Endothelial cell (in vitro differentiated cells): ENCODE data around the gene PKMYT1. TPM values are rescaled to one million over a fixed set of nuclear protein-coding genes. Genes with fewer than 3 reads are reported as not detected.

Source experiments
- DNase-seq: peaks from one replicate; pipeline ENCODE4 v3.0.0; 2021; ENCODE audit warnings: low spot score
- H3K27ac Mint-ChIP-seq: one replicate; pipeline ENCODE4 v1.8.0; 2021; ENCODE audit warnings: mixed read lengths, inconsistent platforms; ENCODE audit not compliant: unreplicated experiment
- H3K27me3 Mint-ChIP-seq: one replicate; pipeline ENCODE4 v1.8.0; 2021; ENCODE audit warnings: mild to moderate bottlenecking, moderate library complexity, mixed read lengths, inconsistent platforms; ENCODE audit not compliant: unreplicated experiment
- H3K36me3 Mint-ChIP-seq: one replicate; pipeline ENCODE4 v1.8.0; 2021; ENCODE audit warnings: mild to moderate bottlenecking, low read depth, mixed read lengths, inconsistent platforms; ENCODE audit not compliant: unreplicated experiment
- H3K4me1 Mint-ChIP-seq: one replicate; pipeline ENCODE4 v1.8.0; 2021; ENCODE audit warnings: mild to moderate bottlenecking, mixed read lengths, inconsistent platforms; ENCODE audit not compliant: unreplicated experiment
- H3K4me3 Mint-ChIP-seq: one replicate; pipeline ENCODE4 v1.8.0; 2021; ENCODE audit warnings: mild to moderate bottlenecking, mixed read lengths, inconsistent platforms; ENCODE audit not compliant: unreplicated experiment
- H3K9me3 Mint-ChIP-seq: one replicate; pipeline ENCODE4 v1.8.0; 2021; ENCODE audit warnings: mixed read lengths, inconsistent platforms; ENCODE audit not compliant: unreplicated experiment
- CTCF ChIP-seq: fragments of 200-600 bp; sonication (generic); IDR thresholded peaks from one replicate; pipeline ENCODE4 v1.5.0; 2021; ENCODE audit warnings: antibody characterized with exemption; ENCODE audit not compliant: unreplicated experiment
- total RNA-seq: library from RNA; stranded (reverse); fragmentation: NEBNext Ultra II Directional; extraction: Animal tissue kit (Norgen Biotek cat#: 25700); gene quantifications from one replicate; pipeline ENCODE4 v1.2.1, GENCODE V29; 2021; ENCODE audit not compliant: unreplicated experiment

Gene PKMYT1
- total RNA-seq, 1 donor from 2014 or later: 12.2 TPM

- peak; percentile 92 for DNase-seq
- Mint-ChIP-seq H3K9me3 (no peaks in the 10 kb centered on the region), H3K27me3 (peaks cover 23% of the 10 kb centered on the region), H3K36me3 (peaks cover 6% of the 10 kb centered on the region), H3K27ac (peak within 1 kb of the TSS; percentile 88), H3K4me3 (peak within 1 kb of the TSS; percentile 91), H3K4me1 (peaks cover 24% of the 10 kb centered on the region)
- TF ChIP-seq CTCF: no peak
Observed at GRCh38 chr16:3023669-3024478, 43.6 kb upstream of the PKMYT1 start, which contains the start of the genes HCFC1R1 and THOC6. Gene HCFC1R1, minus strand, starts transcription at chr16:3023942. Its CDS starts 1 bp downstream, at chr16:3023941. Gene THOC6, plus strand, starts transcription at chr16:3024035. Its CDS starts 292 bp downstream, at chr16:3024327.

GRCh38 chr16:3023415-3023668 is 43.1 kb upstream of the PKMYT1 start:
- Mint-ChIP-seq H3K36me3 (peaks cover 6% of the 10 kb centered on the region), H3K27ac (no peak overlapping the region)
- DNase-seq: no peak

DNA sequence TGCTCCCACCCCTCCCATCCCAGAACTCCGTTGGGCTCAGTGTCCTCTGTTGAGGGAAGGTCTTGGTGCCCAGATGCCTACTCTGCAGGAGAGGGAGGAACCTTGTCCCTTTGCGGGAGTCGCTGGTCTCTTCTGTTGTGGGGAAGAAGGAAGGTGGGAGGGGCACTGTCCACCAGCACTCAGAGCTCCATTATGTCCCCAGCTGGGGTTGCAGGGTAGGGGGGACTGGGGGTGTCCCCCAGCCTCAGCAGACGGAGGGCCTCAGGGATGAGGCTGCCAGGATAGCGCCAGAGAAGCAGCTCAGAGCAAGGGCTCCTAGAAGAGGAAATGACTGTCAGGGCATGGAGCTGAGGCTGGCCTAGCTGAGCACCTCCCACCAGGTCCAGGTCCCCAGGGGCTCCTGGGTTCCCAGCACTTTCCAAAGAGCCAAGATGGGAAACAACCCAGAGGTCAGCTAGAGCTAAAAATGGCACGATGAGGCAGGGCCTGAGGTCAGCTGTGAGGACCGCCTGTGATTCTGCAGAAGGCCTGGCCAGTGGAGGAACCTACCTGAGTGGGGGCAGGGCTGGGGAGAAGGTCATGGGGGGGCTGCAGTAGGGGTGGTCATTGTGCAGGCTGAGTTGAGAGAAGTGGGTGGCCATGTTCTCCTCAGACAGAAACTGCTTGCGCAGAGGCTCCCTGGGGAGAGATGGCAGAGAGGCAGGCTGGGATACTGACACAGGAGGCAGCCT is 42.6 kb upstream of the PKMYT1 start:
- Mint-ChIP-seq H3K36me3 (peaks cover 6% of the 10 kb centered on the region), H3K27me3 (peaks cover 23% of the 10 kb centered on the region), H3K4me3 (peak overlapping the region; percentile 84), H3K27ac (no peak overlapping the region), H3K9me3 (no peaks in the 10 kb centered on the region), H3K4me1 (peaks cover 24% of the 10 kb centered on the region)
- no peak for TF ChIP-seq CTCF
- no peak for DNase-seq

More at GRCh38 chr16:3023415-3023668, 43.1 kb upstream of the PKMYT1 start:
- no peak for TF ChIP-seq CTCF
- Mint-ChIP-seq H3K4me1 (peaks cover 24% of the 10 kb centered on the region), H3K4me3 (peak overlapping the region; percentile 91), H3K9me3 (no peaks in the 10 kb centered on the region), H3K27me3 (peaks cover 23% of the 10 kb centered on the region)

GRCh38 chr16:3022208-3022683 is 42.0 kb upstream of the PKMYT1 start:
- Mint-ChIP-seq H3K4me3 (peak overlapping the region; percentile 42), H3K27ac (no peak overlapping the region), H3K9me3 (no peaks in the 10 kb centered on the region), H3K4me1 (peaks cover 24% of the 10 kb centered on the region), H3K36me3 (peaks cover 6% of the 10 kb centered on the region), H3K27me3 (peaks cover 23% of the 10 kb centered on the region)
- TF ChIP-seq CTCF: no peak
- DNase-seq: peak; percentile 61
